HG03565 (cell line): ENCODE measurements around the gene TNFRSF19.

Source experiments
- ATAC-seq: cut with Tn5 transposase; IDR thresholded peaks from one replicate; pipeline ENCODE4 v1.9.1; 2021; ENCODE audit warnings: mild to moderate bottlenecking, moderate library complexity; ENCODE audit not compliant: unreplicated experiment

TNFRSF19 gene

GRCh38 chr13:23678795-23679194 lies 108.6 kb downstream of the TNFRSF19 start:
- ATAC-seq = no peak

- ATAC-seq = no peak
Measured at GRCh38 chr13:23679220-23679619, 109.0 kb downstream of the TNFRSF19 start.

- no peak for ATAC-seq
Measured at GRCh38 chr13:23680845-23681669, 110.8 kb downstream of the TNFRSF19 start.

- ATAC-seq = no peak
Measured at GRCh38 chr13:23683084-23683483, 112.9 kb downstream of the TNFRSF19 start.

- ATAC-seq = no peak
Measured at GRCh38 chr13:23684647-23685046, 114.4 kb downstream of the TNFRSF19 start.

- ATAC-seq = no peak
Measured at GRCh38 chr13:23685416-23685815, 115.2 kb downstream of the TNFRSF19 start.

- no peak for ATAC-seq
Measured at GRCh38 chr13:23686948-23687347, 116.7 kb downstream of the TNFRSF19 start.

- ATAC-seq = no peak
Measured at GRCh38 chr13:23687614-23688013, 117.4 kb downstream of the TNFRSF19 start.

GRCh38 chr13:23688336-23688735 lies 118.1 kb downstream of the TNFRSF19 start:
- ATAC-seq = no peak

- ATAC-seq = no peak
Measured at GRCh38 chr13:23690668-23691067, 120.5 kb downstream of the TNFRSF19 start.

GRCh38 chr13:23692816-23693215 lies 122.6 kb downstream of the TNFRSF19 start:
- ATAC-seq = no peak

GRCh38 chr13:23695196-23695595 lies 125.0 kb downstream of the TNFRSF19 start:
- no peak for ATAC-seq

GRCh38 chr13:23695711-23696464 lies 125.7 kb downstream of the TNFRSF19 start:
- ATAC-seq = peak; percentile 85

- no peak for ATAC-seq
Measured at GRCh38 chr13:23696610-23697009, 126.4 kb downstream of the TNFRSF19 start.

GRCh38 chr13:23697772-23698313 lies 127.6 kb downstream of the TNFRSF19 start:
- ATAC-seq = no peak

- ATAC-seq = no peak
Measured at GRCh38 chr13:23699271-23699670, 129.1 kb downstream of the TNFRSF19 start.

GRCh38 chr13:23701186-23701585 lies 131.0 kb downstream of the TNFRSF19 start:
- no peak for ATAC-seq

- no peak for ATAC-seq
Measured at GRCh38 chr13:23701636-23702035, 131.4 kb downstream of the TNFRSF19 start.

GRCh38 chr13:23703246-23703860 lies 133.1 kb downstream of the TNFRSF19 start:
- no peak for ATAC-seq

- no peak for ATAC-seq
Measured at GRCh38 chr13:23705583-23705982, 135.4 kb downstream of the TNFRSF19 start.

GRCh38 chr13:23707674-23708073 lies 137.5 kb downstream of the TNFRSF19 start:
- no peak for ATAC-seq
